ENCODE results near the gene ISYNA1. TPM values are rescaled to one million over a fixed set of nuclear protein-coding genes. Genes with fewer than 3 reads are reported as not detected.
A peak's percentile ranks its signal among the peaks of the same experiment; 100 is the strongest.

Gene ISYNA1
- total and polyA plus RNA-seq, 2 of the 13 experiments (the other 11 are each of a cell fraction or from before 2014, with no cell fraction given): 29.6 to 48.5 TPM

- TF ChIP-seq SP1 (IDR thresholded peaks at IDR 0.05) (no peak), SP1 (CRISPR knock-in tag; IDR thresholded peaks at IDR 0.05) (no peak), FLYWCH1 (CRISPR knock-in tag; IDR thresholded peaks at IDR 0.05) (0 out of 2 replicates have a peak, but pooled peaks have one; percentile 45), RERE (CRISPR knock-in tag; IDR thresholded peaks at IDR 0.05; ENCODE audit: low read depth) (no peak), JUN (CRISPR knock-in tag; IDR thresholded peaks at IDR 0.05) (peak; percentile 55; the same call in 1 of the 2 replicates), CHD2 (IDR thresholded peaks at IDR 0.05; ENCODE audit: low read depth, low read length) (no peak), FOXK1 (CRISPR knock-in tag; IDR thresholded peaks at IDR 0.05; ENCODE audit: borderline replicate concordance, low read depth) (no peak), ZNF83 (CRISPR knock-in tag; IDR thresholded peaks at IDR 0.05; ENCODE audit: borderline replicate concordance) (no peak), PRDM4 (CRISPR knock-in tag; IDR thresholded peaks at IDR 0.05; ENCODE audit: borderline replicate concordance) (no peak), YY1 (IDR thresholded peaks at IDR 0.05; ENCODE audit: insufficient read depth, insufficient replicate concordance, low read depth, low read length) (no peak), SETDB1 (CRISPR knock-in tag; IDR thresholded peaks at IDR 0.05; ENCODE audit: borderline replicate concordance) (no peak), EHMT2 (IDR thresholded peaks at IDR 0.05; ENCODE audit: borderline replicate concordance, low read depth, low read length) (no peak), ZNF609 (CRISPR knock-in tag; IDR thresholded peaks at IDR 0.05; ENCODE audit: borderline replicate concordance) (peak; percentile 57; the same call in 1 of the 2 replicates), ZNF414 (CRISPR knock-in tag; IDR thresholded peaks at IDR 0.05) (no peak), ARHGAP35 (CRISPR knock-in tag; IDR thresholded peaks at IDR 0.05; ENCODE audit: borderline replicate concordance) (0 out of 2 replicates have a peak, but pooled peaks have one; percentile 38)
These were observed 41.3 kb downstream of the ISYNA1 start (continued) for GRCh38 chr19:18396471-18397241.
